NCI-H748 (cell line): Measurements from ENCODE around the gene ZFP82.

Source experiments
- DNase-seq: peaks from one replicate; lab custom pipeline; 2025; ENCODE audit not compliant: unreplicated experiment; lab: John Stamatoyannopoulos, UW

ZFP82 gene

DNA sequence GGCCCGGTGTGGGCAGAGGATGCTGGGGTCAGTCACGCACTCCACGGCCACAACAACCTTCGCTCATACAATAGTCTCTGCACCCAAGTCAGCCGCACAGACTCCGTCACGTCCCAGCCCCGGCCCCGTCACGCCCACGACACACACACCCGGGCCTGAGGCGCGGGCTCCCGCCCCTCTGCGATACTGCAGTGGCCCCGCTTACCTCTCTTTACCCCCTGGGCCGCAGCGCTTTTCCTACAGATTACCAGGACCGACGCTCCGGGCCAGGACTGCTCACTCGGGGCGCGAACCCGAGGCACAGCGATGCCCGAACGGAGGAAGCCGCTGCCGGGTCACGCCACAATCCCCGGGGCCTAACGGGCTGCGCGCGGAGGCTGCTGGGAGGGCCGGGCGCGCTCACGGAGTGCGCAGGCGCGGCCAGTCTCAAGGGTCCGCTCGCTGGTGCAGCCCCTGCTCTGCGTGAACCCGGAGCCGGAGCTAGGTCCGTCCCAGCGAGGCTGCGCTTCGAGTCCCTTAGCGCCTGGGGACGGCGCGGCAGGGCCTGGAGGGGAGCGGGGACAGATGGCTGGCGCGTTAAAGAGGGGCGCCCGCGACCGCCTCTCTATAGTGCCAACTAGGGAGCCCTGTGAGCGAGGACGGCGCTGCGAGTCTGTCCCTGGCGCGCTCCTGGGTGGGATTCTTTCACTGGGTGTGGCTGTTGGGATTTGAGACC is at the start of gene ZFP82:
ZFP82 (minus strand) TSS at position 358 of the 715 bp plus-strand sequence. CDS start 8,855 bp downstream, outside the sequence.
- peak; percentile 91 for DNase-seq

- DNase-seq: no peak
These were observed 41.6 kb upstream of the ZFP82 start for GRCh38 chr19:36460046-36460445.

DNA sequence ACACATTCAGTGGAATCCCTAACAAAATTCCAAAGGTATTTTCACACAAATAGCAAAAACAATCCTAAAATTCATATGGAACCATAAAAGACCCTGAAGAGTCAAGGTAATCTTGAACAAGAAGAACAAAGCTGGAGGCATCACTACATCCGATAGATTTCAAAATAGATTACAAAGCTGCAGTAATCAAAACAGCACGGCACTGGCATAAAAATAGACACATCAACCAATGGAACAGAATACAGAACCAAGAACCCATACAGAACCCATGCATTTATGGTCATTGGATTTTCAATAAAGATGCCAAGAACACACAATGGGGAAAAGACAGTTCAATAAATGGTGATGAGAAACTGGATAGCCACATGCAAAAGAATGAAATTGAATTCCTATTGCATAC is 38.4 kb upstream of the ZFP82 start:
- DNase-seq: no peak

DNA sequence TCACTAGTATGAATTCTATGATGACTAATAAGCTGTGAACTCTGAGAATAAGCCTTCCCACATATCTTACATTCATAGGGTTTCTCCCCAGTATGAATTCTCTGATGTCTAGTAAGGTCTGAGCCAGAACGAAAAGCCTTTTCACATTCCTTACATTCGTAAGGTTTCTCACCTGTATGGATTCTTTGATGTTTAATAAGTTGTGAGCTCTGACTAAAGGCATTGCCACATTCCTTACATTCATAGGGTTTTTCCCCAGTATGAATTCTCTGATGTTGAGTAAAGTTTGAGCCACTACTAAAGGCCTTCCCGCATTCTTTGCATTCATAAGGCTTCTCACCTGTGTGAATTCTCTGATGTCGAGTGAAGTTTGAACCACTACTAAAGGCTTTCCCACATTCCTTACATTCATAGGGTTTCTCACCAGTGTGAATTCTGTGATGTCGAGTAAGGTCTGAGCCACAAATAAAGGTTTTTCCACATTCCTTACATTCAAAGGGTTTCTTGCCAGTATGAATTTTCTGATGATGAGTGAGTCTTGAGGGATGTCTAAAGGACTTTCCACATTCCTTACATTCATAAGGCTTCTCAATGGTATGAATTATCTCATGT is 30.7 kb upstream of the ZFP82 start:
- no peak for DNase-seq

DNA sequence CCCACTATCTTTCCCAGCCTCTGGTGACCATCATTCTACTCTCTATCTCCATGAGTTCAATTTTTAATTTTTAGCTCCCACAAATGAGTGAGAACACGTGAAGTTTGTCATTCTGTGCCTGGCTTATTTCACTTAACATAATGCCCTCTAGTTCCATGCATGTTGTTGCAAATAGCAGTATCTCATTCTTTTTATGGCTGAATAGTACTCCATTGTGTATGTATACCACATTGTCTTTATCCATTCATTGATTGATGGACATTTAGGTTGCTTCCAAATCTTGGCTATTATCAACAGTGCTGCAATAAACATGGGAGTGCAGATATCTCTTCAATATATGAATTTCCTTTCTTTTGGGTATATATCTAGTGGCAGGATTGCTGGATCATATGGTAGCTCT is 22.9 kb upstream of the ZFP82 start:
- no peak for DNase-seq

DNA sequence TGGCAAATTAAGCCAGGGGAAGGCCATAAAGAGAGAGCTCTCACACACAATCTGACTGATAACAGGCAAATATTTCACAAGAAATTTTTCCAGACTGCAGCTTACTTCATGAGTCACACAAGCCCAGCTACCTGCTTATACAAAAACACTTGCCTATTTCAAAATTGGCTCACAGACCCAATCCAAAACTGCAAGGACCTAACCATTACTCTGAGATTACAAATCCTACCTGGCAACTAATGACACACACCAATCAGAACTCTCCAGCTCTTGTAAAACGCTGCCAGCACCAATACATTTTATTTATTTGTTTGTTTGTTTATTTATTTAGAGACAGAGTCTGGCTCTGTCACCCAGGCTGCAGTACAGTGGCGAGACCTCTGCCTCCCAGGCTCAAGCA is 18.1 kb upstream of the ZFP82 start:
- DNase-seq: no peak

DNA sequence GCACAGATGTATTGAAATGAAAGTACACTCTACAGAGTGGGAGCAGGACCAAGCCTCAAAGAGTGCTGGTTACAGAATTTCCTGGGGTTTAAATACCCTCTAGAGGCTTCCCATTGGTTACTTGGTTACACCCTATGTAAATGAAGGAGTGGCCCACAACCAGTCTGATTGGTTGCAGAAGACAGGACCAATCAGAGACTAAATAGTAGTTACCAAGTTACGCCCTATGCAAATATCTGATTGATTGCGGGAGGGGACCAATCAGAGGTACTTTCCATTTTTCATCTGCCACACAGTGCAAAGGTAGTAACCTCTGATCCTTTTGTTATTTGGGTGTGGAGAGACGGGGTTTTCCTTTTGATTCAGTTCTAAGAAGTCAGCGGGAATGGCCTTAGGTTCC is 5.5 kb upstream of the ZFP82 start:
- DNase-seq: peak; percentile 33

DNA sequence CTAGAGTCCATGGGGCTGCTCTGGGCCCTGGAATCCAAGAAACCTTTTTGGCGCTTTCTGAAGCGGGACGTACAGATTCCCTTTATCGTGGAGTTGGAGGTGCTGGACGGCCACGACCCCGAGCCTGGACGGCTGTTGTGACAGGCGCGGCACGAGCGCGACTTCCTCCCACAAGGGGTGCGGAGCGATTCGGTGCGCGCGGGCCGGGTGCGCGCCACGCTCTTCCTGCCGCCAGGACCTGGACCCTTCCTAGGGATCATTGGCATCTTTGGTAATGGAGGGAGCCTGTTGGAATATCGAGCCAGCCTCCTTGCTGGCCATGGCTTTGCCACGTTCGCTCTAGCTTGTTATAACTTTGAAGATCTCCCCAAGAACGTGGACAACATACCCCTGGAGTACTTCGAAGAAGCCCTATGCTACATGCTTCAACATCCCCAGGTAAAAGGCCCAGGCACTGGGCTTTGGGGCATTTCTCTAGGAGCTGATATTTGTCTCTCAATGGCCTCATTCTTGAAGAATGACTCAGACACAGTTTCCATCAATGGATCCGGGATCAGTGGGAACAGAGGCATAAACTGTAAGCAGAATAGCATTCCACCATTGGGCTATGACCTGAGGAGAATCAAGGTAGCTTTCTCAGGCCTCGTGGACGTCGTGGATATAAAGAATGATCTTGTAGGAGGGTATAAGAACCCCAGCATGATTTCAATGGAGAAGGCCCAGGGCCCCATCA is 3.5 kb upstream of the ZFP82 start:
- no peak for DNase-seq

GRCh38 chr19:36420961-36421748 is 2.7 kb upstream of the ZFP82 start:
- no peak for DNase-seq

DNA sequence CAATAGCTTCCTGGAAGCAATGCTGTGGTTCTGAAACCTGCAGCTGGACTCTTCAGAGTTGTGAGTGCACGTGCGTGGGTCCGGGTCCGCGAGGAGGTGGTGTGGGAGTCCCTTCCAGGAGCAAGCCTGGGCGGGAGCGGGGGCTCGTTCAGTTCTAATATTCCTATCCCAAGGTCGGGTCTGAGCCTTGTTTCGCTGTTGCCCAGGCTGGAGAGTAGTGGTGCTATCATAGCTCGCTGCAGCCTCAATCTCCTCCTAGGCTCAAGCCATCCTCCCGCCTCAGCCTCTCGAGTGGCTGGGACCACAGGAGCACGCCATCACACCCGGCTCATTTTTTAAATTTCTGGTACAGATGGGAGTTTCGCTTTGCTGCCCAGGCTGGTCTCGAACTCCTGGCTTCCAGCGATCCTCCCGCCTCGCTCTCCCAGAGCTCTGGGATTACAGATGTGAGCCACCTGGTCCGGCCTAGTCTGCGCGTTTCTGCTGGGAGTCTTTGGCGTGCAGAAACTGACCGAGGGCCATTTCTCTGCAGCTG is 625 bp downstream of the ZFP82 start:
- DNase-seq: peak; percentile 39

DNA sequence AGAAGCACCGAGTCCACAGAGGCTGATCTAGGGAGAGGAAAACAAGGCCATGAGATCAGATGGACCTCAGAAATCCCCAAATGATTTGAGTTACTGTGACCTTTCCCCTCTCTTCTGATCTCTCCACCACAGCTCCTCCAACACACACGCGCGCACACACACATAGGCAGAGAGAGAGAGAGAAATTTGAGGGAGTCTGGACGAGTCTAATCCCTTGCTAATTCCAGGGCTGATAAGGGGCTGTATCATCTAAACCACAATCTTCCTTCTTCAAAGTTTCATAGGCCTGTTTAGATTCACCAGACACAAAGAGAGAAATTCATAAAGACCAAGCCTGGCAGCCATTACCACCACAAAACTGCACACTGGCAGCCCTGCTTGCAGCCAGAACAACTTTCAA is 8.6 kb downstream of the ZFP82 start:
- DNase-seq: no peak

- no peak for DNase-seq
These were observed 10.3 kb downstream of the ZFP82 start for GRCh38 chr19:36408101-36408500.

DNA sequence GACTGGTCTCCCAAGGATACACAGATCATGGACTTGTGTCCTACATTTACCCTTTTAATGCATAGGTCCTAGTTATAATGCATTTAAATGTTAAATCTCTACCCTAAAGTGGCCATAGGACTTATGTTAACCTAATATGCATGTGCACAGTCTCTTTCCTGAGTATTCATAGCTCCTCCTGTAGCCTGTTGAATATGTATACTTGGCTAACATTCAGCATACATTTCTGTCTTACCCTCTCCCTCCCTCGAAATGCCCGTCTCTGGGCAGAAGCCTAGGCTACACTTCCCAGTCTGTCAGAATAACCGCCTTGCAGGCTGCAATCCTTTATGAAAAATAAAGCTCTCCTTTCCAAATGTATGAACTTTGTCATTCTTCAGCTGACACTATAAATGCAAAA is 13.9 kb downstream of the ZFP82 start:
- DNase-seq: no peak

GRCh38 chr19:36401475-36401874 is 17.0 kb downstream of the ZFP82 start:
- no peak for DNase-seq

DNA sequence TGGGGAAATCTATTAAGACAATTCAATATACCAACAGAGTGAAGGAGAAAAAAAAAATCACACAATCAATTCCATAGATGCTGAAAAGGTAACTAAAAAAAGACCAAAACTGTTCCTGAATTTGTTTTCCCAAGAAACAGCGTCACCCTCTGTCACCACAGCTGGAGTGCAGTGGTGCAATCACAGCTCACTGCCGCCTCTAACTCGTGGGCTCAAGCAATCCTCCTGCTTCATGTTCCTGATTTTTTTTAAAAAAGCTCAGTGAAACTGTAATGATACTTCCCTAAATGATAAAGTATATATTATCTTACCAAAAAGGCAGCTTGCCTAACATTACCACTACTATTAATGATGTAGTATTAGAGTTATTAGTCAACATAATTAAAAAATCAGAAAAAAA is 19.9 kb downstream of the ZFP82 start:
- no peak for DNase-seq

DNA sequence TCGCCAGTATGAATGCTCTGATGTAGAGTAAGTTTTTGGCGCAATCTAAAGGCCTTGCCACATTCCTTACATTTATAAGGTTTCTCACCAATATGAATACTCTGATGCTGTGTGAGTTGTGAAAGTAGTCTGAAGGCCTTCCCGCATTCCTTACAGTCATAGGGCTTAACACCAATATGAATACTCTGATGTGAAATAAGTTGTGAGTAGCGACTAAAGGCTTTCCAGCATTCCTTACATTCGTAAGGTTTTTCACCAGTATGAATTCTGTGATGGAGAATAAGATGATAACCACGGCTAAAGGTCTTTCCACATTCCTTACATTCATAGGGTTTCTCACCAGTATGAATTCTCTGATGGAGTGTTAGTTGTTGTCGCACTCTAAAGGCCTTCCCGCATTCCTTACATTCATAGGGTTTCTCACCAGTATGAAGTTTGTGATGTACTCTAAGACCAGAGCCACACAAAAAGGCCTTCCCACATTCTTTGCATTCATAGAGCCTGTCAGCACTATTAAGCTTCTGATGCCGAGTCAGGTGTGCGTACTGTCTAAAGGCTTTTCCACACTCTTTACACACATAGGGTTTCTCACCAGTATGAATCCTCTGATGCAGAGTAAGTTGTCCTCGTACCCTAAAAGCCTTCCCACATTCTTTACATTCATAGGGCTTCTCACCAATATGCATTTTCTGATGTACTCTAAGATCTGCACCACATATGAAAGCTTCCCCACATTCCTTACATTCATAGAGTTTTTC is 25.3 kb downstream of the ZFP82 start:
- no peak for DNase-seq

GRCh38 chr19:36379510-36379819 is 39.0 kb downstream of the ZFP82 start:
- DNase-seq: no peak

GRCh38 chr19:36378625-36379509 is 39.6 kb downstream of the ZFP82 start, which contains the start of gene ZFP14:
Gene ZFP14, minus strand, starts transcription at chr19:36379201. Its CDS starts 11,309 bp downstream, at chr19:36367892.
- DNase-seq: peak; percentile 98

DNA sequence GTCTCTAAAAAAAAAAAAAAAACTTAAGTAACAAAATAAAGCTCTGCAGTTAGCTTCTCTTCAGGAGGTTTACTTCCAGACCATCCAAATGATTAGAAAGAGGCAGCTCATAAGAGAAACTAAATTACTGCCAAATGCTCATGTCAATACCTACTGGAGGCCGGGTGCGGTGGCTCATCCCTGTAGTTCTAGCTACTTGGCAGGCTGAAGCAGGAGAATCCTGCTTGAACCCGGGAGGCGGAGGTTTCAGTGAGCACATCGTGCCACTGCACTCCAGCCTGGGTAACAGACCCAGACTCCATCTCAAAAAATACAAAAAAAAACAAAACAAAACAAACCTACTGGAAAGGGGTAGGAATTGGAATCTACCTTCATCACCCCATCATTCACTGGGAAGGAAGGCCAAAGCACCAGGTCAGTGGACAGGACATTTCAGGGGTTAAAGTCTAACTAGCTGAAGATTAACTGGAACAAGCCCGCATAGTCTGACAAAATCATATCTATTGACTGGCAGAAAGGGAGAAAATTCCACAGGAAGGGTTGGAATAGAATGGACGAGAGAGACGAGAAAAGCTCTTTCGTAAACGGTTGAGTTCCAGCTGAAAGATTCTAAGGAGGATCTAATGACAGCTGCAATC is 40.8 kb downstream of the ZFP82 start:
- no peak for DNase-seq
